Measurements from ENCODE around the gene G6PC1. TPM values are rescaled to one million over a fixed set of nuclear protein-coding genes. Genes with fewer than 3 reads are reported as not detected.

The G6PC1 gene
- total and polyA plus RNA-seq, 2 of the 13 experiments (the other 11 are each of a cell fraction or from before 2014, with no cell fraction given): 1.7 to 37.9 TPM

GRCh38 chr17:42901535-42902229 lies 1.1 kb downstream of the G6PC1 start (continued):
- no peak for TF ChIP-seq ASH2L (IDR thresholded peaks at IDR 0.05; ENCODE audit: insufficient read length, low read depth, low read length)
- TF ChIP-seq ZBTB1 (CRISPR knock-in tag; IDR thresholded peaks at IDR 0.05; ENCODE audit: borderline replicate concordance): no peak
- no peak for TF ChIP-seq TBX3 (IDR thresholded peaks at IDR 0.05; ENCODE audit: borderline replicate concordance)
- no peak for TF ChIP-seq HIVEP1 (CRISPR knock-in tag; IDR thresholded peaks at IDR 0.05)
- TF ChIP-seq SOX5 (CRISPR knock-in tag; IDR thresholded peaks at IDR 0.05; ENCODE audit: borderline replicate concordance): no peak
- TF ChIP-seq ATF7 (IDR thresholded peaks at IDR 0.05): no peak
- TF ChIP-seq ATF7 (CRISPR knock-in tag; IDR thresholded peaks at IDR 0.05): no peak
- no peak for TF ChIP-seq GRHL1 (CRISPR knock-in tag; conservative IDR thresholded peaks at IDR 0.05)
- no peak for TF ChIP-seq MXI1 (IDR thresholded peaks at IDR 0.05; ENCODE audit: borderline replicate concordance, low read depth, low read length)
- TF ChIP-seq JUN (CRISPR knock-in tag; IDR thresholded peaks at IDR 0.05): no peak
- 0 out of 2 replicates have a peak, but pooled peaks have one; percentile 29 for TF ChIP-seq TMF1 (CRISPR knock-in tag; IDR thresholded peaks at IDR 0.05; ENCODE audit: low read depth)
- TF ChIP-seq ZNF160 (CRISPR knock-in tag; IDR thresholded peaks at IDR 0.05): no peak
- TF ChIP-seq IRF9 (CRISPR knock-in tag; IDR thresholded peaks at IDR 0.05; ENCODE audit: borderline replicate concordance): no peak
- no peak for TF ChIP-seq TRIM24 (CRISPR knock-in tag; IDR thresholded peaks at IDR 0.05)
- no peak for TF ChIP-seq ZXDC (CRISPR knock-in tag; IDR thresholded peaks at IDR 0.05)
- no peak for TF ChIP-seq NPAS2 (CRISPR knock-in tag; IDR thresholded peaks at IDR 0.05; ENCODE audit: borderline replicate concordance)
- no peak for TF ChIP-seq ZFP91 (CRISPR knock-in tag; IDR thresholded peaks at IDR 0.05; ENCODE audit: borderline replicate concordance)
- TF ChIP-seq ZNF766 (CRISPR knock-in tag; IDR thresholded peaks at IDR 0.05; ENCODE audit: borderline replicate concordance): peak; percentile 30; the same call in 1 of the 2 replicates

All from HepG2 (cell line).